HepG2 (cell line): ENCODE measurements around the gene TACC3. TPM values are rescaled to one million over a fixed set of nuclear protein-coding genes. Genes with fewer than 3 reads are reported as not detected.

ENCODE experiments used
- CERS6 ChIP-seq: sonication (generic); formaldehyde crosslinking; IDR thresholded peaks from 2 replicates; pipeline ENCODE4 v1.5.0; 2020; ENCODE audit warnings: missing genetic modification reagents
- MXD3 ChIP-seq: IDR thresholded peaks from 2 replicates; pipeline ENCODE4 v1.6.1; 2016; ENCODE audit warnings: mild to moderate bottlenecking, missing biosample characterization, missing genetic modification reagents
- NAIF1 ChIP-seq: sonication (generic); formaldehyde crosslinking; IDR thresholded peaks from 2 replicates; pipeline ENCODE4 v1.5.0; 2020; ENCODE audit warnings: mild to moderate bottlenecking, missing genetic modification reagents, borderline replicate concordance
- NR3C1 ChIP-seq: sonication (generic); formaldehyde crosslinking; IDR thresholded peaks from 2 replicates; pipeline ENCODE4 v1.4.0; 2020; ENCODE audit warnings: missing genetic modification reagents
- PLSCR1 ChIP-seq: sonication (generic); formaldehyde crosslinking; IDR thresholded peaks from 2 replicates; pipeline ENCODE4 v1.5.0; 2020; ENCODE audit warnings: missing genetic modification reagents, mild to moderate bottlenecking, borderline replicate concordance
- PRMT3 ChIP-seq: sonication (generic); formaldehyde crosslinking; IDR thresholded peaks from 2 replicates; pipeline ENCODE4 v1.8.1; 2022; ENCODE audit warnings: low read depth, mild to moderate bottlenecking, moderate library complexity, missing genetic modification reagents, borderline replicate concordance
- PRPF4 ChIP-seq: fragments of 200-400 bp; formaldehyde crosslinking; IDR thresholded peaks from 2 replicates; pipeline ENCODE4 v1.6.1; 2016; ENCODE audit warnings: low read length, low read depth; ENCODE audit not compliant: poor library complexity, severe bottlenecking
- SAP130 ChIP-seq: IDR thresholded peaks from 2 replicates; pipeline ENCODE4 v1.6.1; 2016; ENCODE audit warnings: low read depth
- SP2 ChIP-seq: sonication (generic); formaldehyde crosslinking; IDR thresholded peaks from 2 replicates; pipeline ENCODE4 v1.5.1; 2020; ENCODE audit warnings: mild to moderate bottlenecking, missing genetic modification reagents
- ZFX ChIP-seq: sonication (generic); formaldehyde crosslinking; IDR thresholded peaks from 2 replicates; pipeline ENCODE4 v1.4.0; 2020; ENCODE audit warnings: mild to moderate bottlenecking, low read depth, missing genetic modification reagents, moderate library complexity
- ZNF224 ChIP-seq: sonication (generic); formaldehyde crosslinking; IDR thresholded peaks from 2 replicates; pipeline ENCODE4 v1.5.0; 2020; ENCODE audit warnings: mild to moderate bottlenecking, missing genetic modification reagents
- ZNF24 ChIP-seq: fragments of 450-650 bp; IDR thresholded peaks from 2 replicates; pipeline ENCODE4 v1.6.1; 2017; ENCODE audit warnings: antibody characterized with exemption, mild to moderate bottlenecking
- ZNF282 ChIP-seq: fragments of 450-650 bp; IDR thresholded peaks from 2 replicates; pipeline ENCODE4 v1.6.1; 2018; ENCODE audit not compliant: partially characterized antibody
- ZNF318 ChIP-seq: sonication (generic); formaldehyde crosslinking; IDR thresholded peaks from 2 replicates; pipeline ENCODE4 v1.4.0; 2020; ENCODE audit warnings: mild to moderate bottlenecking, missing genetic modification reagents
- ZNF337 ChIP-seq: sonication (generic); formaldehyde crosslinking; IDR thresholded peaks from 2 replicates; pipeline ENCODE4 v1.5.1; 2020; ENCODE audit warnings: missing genetic modification reagents, low read depth, mild to moderate bottlenecking, borderline replicate concordance
- ZNF513 ChIP-seq: sonication (generic); formaldehyde crosslinking; conservative IDR thresholded peaks from 2 replicates; pipeline ENCODE4 v1.5.0; 2020; ENCODE audit warnings: missing genetic modification reagents
- ZNF614 ChIP-seq: IDR thresholded peaks from 2 replicates; pipeline ENCODE4 v1.6.1; 2018; ENCODE audit warnings: missing biosample characterization, missing genetic modification reagents, inconsistent platforms, borderline replicate concordance
- polyA plus RNA-seq, 8 experiments: library from polyadenylated mRNA; depleted of rRNA in 3 of 8; stranded (reverse) in 7 of 8; unstranded in 1 of 8; fragments of >200 nt; fragmentation: Illumina TruSeq in 4 of 8; extraction: Trizol in 4 of 8; gene quantifications; 2 replicates each; pipeline versions ENCODE4 v1.2.1 to v1.2.3, GENCODE V29; 2011 to 2016; ENCODE audit warnings: low read depth in 4 of 8, missing spikeins in 1 of 8, mixed read lengths in 1 of 8; ENCODE audit not compliant: insufficient read depth in 1 of 8
- total RNA-seq, 5 experiments: library from RNA; depleted of rRNA; stranded (reverse); fragments of >200 nt; fragmentation: Illumina TruSeq; extraction: Trizol; gene quantifications; 2 replicates each; pipeline ENCODE4 v1.2.3, GENCODE V29; 2016; ENCODE audit warnings: low read depth in 1 of 5

The TACC3 gene
- total and polyA plus RNA-seq, 2 of the 13 experiments (the other 11 are each of a cell fraction or from before 2014, with no cell fraction given), result 20.3 to 21.2 TPM

- TF ChIP-seq ZNF318 (CRISPR knock-in tag) (no peak), ZNF224 (CRISPR knock-in tag) (no peak), PRMT3 (CRISPR knock-in tag) (no peak), SP2 (CRISPR knock-in tag) (no peak), ZNF24 (no peak), MXD3 (CRISPR knock-in tag) (no peak), ZNF337 (CRISPR knock-in tag) (no peak), PRPF4 (no peak), ZNF513 (CRISPR knock-in tag) (no peak), PLSCR1 (CRISPR knock-in tag) (no peak), ZNF614 (CRISPR knock-in tag) (no peak), ZNF282 (no peak), NR3C1 (CRISPR knock-in tag) (no peak), ZFX (CRISPR knock-in tag) (peak; percentile 30; the same call in 1 of the 2 replicates), NAIF1 (no peak), SAP130 (CRISPR knock-in tag) (peak; percentile 54; the same call in 1 of the 2 replicates), CERS6 (CRISPR knock-in tag) (no peak)
These were observed 56.7 kb downstream of the TACC3 start (continued) for GRCh38 chr4:1777822-1778641.
